GM11168 (cell line): ENCODE results near the gene NDUFAF8.

Experiments
- in situ Hi-C: fragments of 300-500 bp; cut with MboI; formaldehyde crosslinking; loops from one replicate; pipeline ENCODE4 v1.12.0; 2022; ENCODE audit warnings: low sequenced_read_pairs; ENCODE audit not compliant: unreplicated experiment

Gene NDUFAF8

DNA sequence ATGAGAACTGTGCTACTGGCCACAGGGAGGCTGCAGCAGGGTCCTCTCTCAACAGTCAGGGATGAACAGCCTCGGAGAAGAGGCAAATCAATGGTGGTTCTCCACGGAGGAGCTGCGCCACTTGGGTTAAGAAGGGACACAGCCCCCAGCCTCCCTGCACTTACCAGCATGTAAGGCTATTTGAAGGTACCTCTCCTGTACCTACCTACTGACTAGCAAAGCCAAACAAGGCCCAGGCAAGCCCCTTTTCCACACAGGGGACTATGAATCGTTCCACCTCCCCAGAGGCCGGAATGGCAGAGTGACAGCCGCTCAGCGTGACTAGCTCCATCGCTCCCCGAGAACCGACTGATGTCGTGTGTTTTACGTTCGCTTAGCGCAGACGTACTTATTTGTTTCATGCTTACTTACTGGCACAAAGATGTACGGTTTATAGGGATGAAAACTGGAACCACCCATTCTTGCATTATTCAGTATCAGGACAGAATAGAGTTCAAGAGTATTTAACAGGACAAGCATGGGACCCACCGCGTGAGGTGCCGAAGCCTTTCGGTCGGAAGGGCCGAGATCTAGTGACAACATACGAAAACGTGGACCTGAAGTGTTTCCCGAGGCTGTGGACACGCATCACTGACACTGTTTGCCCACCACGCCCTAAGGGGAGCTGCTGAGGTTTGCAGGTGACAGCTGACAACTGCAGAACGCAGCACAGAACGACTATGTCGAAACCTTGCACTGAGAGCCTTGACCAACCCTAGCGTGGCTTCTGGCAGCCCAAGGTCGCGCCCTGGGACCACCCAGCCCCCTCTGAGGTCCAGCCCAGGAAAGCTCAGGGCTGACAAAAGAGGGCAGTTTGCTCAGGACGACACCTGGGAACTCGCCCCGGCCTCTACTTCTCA, 1.3 kb upstream of the NDUFAF8 start:
- in situ Hi-C loops: no loop called here

DNA sequence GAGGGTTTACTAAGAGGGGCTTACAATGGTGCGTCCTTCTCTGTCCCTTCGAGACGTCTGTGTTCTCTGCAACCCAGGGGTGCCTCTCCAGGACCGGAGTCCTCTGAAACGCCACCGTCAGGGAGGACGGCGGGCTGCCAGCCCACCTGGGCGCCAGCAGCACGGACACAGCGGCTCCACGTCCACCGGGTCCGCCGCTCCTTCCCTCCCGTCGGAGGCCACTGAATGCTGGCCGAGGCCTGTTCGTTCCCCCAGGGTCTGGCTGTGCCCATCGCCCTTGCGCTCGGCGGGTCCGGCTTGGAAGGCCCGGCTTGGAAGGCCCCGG, 666 bp upstream of the NDUFAF8 start:
- in situ Hi-C loops: no loop called here

DNA sequence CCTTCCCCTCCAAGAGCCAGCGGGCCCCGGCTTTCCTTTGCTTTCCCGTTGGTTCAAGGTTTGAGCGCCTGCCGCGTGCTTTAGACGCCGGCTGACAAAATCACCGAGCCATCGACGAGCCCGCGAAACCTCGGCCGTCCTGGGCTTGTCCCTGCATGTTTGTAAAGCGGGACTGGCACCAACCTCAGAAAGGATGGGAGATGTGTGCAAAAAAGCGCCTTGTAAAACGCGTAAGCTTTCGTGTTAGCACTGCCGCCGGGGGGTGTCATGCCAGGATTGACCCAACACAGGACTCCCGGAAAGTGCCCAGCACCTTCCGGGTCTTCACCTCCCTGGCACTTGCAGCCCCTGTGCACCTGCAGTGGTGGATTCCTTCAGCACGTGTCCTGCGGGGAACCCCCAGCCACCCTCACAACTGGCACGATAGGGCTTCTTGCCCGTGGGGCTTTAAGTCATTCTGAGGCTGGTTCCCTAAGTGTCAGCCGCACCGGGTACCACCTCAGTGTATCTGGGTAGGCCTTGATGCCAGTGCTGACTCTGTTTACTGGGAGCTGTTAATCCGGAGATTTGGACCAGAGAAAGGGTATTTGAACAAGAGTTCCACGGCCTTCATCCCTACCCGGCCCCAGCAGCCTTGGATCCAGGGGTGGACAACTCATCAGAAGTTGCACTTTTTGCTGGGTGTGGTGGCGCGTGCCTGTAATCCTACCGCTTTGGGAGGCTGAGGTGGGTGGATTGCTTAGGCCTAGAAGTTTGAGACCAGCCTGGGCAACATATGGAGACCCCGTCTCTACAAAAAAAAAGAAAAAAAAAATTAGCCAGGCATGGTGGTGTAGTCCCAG, 817 bp downstream of the NDUFAF8 start:
- in situ Hi-C loops: no loop called here

DNA sequence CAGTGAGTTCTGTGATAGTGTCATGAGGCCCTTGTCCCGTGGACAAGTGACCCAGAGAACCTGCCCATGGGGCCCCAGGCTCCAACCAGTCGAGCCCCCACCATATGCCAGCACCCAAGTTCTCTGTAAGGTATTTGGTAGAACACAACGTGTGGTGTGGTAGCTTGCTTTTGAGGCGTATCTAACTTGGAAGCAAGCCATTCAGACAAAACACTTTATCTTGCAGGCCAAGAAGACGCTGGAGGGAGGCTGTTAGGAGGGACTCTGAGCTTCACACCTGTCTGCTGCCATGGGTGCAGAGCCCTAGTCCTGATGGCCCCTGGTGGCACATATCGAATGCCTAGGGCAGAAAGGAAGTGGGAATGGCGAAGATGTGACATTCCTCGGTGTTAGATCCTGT, 1.6 kb downstream of the NDUFAF8 start:
- in situ Hi-C loops: no loop called here

DNA sequence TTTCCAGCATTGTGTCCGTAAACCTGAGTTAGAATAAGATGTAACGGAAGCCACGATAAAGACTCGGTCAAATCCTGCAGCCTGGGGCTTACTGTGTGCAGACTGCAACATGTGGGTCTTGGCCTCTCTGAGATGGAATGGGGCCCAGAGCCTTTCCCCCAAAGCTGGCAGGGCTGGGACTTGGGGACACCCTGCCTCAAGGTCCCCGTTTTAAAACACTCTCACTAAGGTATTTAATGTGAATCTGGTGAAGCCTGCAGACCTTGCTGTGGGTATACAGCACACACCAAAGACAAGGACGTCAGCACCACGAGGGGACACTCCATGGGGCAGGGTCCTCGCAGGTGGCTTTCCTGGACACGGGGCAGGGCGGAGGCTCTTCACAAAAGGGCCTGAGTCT, 2.1 kb downstream of the NDUFAF8 start:
- in situ Hi-C loops: no loop called here

DNA sequence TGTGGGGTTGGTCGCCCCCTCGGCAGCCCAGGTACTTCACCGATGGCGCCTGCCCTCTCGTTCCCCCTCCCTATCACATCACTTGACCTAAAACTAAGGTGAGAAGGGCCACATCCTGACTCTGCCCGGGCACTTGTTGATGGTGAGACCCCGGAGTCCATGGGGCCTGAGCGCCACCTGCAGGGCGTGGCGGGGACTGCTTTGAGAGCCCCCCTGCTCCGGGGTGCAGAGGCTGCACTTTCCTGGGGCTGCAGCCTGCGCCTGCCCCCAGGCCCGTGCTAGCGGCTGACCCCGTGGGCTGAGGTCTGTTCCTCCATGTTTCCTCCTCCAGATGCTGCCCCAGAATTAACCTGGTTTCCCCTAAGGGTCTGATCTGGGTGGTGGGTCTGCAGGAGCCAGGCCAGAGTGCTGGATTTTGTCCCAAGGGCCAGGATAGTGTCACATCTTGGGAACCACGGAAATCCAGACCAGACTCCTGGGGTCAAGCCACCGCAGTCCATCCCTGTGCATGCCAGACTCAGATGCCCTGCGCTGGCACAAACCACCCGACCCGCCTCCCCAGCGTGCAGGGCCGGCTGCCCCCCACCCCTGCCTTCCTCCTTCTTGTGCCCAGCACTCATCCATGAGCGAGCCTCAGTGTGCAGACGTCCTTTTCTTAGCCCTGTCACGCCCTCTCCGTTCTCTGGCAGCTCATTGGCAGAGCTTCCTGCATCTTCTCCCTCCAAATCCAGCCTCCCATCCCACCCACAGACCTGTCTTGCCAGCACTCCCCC, 2.7 kb downstream of the NDUFAF8 start:
- in situ Hi-C loops: no loop called here

DNA sequence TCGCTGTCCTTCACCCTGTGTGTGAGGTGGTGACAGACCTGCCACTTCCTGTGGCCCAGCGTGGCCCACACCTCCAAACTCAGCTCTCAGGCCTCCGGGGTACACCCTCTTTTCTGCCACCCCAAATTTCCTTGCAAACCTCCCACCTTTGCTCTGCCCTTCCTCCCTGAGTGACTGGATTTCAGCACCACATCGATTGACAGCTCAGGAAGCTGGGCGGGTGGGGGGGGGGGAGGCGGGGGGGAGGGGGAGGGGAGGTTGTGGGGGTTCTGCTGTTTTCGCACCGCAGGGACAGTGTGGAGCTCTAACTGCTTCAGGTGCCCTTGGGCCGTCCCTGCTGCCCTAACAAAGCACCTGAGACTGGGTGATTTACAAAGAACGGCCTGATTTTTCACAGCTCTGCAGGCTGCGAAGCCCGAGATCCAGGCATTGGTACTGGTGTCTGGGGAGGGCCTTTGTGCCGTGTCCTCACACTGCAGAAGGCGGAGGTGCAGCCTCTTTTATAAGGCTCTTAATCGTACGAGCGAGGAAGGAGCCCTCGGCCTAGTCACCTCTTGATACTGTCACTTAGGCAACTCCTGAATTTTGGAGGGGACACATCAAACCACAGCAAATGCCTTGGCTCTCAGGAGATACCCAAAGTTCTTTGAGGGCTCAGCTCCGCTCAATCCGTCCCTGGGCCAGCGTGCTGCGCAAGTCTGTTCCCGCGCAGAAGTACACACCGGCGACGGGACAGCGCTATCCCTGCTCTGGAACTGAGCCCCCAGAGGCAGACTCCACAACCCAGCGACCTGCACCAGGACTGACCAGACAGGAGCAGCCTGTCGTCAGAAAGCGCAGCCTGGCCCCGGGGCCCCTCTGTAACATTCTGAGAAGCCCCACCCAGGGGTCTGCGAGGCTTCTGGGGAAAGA, 3.6 kb downstream of the NDUFAF8 start:
- in situ Hi-C loops: no loop called here

DNA sequence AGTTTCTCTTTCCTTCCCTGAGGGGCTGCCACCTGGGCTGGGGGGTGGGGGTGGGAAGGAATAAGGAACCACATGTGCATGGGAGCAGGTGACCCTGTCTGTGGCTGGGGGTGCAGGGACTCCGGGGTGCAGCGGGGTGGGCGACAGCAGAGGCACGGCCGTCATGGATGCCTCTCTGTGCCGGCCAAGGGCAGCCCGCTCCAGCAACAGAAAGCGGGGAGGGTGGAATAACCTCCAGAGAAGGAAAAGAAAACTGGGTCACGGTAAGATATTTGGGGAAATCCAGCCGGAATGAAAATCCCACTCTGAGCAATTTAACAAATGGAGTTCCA, 4.2 kb downstream of the NDUFAF8 start:
- in situ Hi-C loops: no loop called here

DNA sequence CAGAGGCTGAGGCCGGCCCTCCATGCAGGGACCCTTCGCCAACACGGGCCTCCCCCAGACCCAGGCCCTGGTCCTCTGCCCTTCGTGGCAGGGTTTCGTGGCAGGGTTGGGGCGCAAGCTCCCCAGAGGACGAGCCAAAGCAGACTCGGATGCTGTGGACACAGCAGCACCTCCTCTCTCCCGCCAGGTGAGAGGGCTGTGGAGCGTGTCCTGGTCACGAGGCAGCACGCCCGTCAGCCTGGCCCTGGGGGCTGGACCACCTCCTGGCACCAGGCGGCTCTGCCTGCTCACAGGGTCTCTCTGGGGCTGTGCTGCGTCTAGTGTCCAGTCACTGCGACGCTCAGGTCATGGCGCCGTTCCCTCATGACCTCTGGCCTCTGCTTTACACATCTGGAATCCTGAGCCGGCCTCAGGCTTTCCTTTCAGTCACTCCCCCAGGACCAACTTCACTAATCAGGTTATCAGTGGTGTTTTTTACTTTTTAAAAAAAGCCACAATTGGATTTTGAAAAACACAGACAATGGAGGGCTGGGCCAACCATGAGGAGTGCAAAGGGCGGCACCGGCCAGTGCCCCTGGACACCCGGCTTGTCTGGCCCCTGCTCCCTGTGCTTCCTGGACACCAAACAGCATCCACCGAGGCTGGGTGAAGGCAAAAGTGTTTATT, 5.4 kb downstream of the NDUFAF8 start:
- in situ Hi-C loops: no loop called here

DNA sequence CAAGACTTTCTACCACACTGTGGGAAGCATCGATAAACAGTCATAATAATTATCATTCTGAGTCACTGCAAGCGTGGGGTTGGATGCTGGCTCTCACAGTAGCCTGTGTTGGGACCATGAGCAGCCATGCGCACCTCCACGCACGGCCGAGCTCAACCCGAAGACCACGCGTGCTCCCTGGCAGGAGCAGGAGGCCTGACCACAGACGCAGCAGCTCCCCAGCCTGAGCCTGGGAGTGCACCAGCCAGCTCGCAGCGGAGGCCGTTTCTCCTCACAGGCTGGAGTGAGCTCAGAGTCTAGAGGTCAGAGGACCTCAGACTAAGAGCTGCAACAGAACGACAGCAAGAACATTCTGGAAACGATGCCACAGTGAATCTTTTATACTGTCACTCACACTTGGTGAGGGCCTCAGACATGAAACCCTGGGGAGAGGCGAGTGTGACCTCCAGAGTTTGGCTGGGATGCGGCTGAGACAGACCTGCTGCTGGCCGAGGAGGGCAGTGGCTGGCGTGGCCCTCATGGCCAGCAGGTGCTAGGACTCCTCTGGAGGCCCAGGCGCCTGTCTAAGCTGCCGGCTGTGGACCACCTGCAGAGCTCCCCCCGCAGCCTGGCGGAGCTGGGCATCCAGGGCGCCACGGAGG, 6.0 kb downstream of the NDUFAF8 start:
- in situ Hi-C loops: no loop called here

DNA sequence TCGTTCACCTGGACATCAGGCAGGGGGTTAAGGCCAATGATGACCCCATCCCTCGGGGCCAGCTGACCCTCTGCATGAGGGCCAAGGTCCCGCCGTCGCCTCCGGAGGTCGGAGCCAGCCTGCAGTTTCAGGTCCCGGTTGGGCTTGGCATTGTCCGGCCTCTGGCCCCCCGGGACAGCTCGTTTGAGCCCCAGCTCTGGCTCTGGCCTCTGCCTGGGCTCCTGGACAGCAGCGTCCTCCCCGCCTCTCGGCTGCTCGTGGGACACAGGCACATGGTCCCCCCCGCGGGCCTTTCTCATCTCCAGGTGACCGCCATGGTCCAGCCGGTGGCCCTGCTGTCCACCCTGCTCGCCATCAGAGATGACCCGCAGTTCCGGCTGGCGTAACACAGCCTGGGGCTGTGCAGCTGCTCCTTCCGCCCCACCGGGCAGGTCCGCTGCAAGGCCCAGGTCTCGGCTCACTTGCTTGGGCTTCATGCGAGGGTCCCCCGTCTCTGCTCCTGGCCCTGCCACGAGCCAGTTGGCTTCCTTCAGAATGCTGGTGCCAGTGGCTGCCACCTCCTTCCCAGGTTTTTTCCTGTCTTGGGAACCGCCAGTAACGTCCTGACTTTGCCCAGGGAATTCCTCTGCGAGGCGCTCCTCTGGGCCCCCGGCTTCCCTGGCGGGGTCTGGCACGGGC, 6.7 kb downstream of the NDUFAF8 start:
- in situ Hi-C loops: no loop called here

DNA sequence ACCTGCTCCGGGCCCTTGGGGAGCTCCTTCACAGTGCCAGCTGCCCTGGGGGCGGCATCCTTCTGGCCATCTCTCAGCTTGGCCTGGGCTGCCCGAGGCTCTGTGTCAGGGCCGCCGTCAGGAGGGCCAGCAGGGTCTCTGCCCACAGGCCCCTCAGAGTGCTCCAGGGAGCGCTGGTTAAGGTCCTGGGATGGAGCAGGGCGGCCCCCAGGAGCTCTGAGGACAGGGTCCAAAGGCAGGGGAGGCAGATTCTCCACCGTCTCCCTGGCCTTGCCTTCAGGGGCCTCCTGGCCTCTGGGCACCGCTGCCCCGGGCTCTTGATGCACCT, 7.2 kb downstream of the NDUFAF8 start:
- in situ Hi-C loops: no loop called here

DNA sequence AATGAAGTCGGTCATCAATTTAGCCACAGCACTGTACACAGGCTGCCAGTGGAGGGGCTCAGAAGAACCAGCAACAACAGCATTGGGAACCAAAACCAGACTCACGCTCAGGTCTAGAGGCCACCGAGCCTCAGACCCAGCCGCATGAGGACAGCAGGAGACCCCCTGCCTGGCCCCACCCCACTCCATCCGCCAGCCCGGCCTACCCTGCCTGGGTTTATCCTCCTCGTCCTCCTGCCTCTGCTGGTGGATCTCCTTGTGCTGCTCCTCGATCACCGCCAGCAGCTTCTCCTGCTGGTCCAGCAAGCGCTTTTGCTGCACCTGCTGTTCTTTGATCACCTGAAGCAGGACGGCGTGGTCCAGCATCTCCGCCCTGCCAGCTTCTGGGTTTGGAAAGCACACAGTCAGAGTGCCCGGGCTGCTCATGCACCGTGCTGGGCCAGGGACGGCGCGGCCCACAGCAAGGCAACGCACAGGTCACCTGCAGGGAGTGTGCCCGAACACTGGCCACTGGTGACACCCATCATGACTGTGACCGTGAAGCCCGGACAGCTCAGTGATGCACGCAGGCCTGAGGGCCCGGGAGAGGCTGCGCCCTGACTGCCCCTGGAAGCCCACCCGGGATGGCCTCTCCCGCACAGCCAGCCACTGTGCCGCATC, 7.7 kb downstream of the NDUFAF8 start:
- in situ Hi-C loops: no loop called here

DNA sequence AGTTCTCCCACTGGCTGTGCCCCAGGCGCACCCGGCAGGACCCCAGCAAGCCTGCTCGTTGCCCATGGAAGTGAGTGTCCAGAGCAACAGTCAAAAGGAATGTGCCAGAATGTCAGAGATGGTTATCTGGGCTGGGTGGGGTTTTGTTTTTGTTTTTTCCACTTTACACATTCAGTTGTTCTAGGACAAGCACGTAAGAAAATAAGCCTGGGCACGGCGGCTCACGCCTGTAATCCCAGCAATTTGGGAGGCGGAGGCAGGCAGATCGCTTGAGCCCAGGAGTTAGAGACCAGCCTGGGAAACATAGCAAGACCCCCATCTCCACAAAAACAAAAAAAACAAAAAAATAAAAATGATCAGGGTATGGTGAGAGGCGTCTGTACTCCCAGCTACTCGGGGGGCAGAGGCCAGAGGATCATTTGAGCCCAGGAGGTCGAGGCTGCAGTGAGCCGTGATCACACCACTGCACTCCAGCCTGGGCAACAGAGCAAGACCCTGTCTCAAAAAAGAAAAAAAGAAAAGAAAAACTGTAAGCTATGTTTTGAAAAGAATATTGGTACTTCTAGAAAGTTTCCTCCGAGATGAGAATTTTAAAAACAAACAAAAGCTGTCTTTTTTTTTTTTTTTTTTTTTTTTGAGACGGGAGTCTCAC, 8.3 kb downstream of the NDUFAF8 start:
- in situ Hi-C loops: no loop called here

DNA sequence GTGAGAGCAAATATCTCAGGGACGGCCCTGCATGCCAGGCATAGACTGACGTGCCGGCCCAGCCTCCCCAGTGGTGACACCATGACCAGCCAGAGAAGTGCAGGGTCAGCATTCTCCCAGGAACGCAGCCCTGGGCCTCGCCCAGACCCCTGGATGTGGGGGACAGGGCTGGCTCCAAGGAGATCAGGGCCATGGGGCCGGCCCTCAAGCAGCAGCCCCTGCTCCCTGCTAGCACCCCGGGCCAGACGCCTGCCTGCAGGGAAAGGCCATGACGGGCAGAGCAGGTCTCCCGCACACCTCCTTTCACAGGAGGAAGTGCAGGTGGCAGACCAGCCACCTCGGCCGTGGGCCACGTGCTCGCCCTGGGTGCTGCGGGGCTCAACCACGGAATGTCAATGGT, 9.5 kb downstream of the NDUFAF8 start:
- in situ Hi-C loops: no loop called here

DNA sequence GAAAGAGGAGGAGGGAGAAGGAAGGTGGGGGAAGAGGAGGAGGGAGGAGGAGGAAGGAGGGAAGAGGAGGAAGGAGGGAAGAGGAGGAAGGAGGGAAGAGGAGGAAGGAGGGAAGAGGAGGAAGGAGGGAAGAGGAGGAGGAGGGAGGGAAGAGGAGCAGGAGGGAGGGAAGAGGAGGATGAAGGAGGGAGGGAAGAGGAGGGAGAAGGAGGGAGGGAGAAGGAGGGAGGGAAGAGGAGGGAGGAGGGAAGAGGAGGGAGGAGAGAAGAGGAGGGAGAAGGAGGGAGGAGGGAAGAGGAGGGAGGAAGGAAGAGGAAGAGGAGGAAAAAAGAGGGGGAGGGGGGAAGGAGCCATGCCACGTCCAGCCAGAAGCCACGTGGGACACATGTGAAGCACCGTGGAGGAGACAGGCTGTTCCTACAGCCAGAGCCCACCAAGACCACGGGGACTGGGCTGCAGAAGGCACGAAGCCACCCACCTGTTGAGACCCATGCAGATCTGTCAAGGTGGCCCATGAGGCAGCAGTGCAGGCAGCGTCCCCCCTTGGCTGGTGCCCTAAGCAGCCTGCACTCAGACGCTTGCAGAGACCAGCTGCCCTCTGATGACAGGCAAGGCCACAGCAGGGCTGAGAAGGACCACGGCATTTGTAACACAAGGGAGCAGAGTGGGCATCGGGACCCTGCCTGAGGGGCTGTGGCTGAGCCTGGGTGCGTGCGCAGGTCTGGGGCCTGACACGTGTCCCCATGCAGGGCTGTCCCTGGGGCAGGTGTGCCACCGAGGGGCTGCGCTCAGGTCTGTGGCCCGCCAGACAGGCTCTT, 10.3 kb downstream of the NDUFAF8 start:
- in situ Hi-C loops: no loop called here
